ENCODE results near the gene WDR46. TPM values are rescaled to one million over a fixed set of nuclear protein-coding genes. Genes with fewer than 3 reads are reported as not detected.
"Not testable (repeated sequence)": the region's sequence is repeated elsewhere in the genome, so short reads cannot be mapped to it uniquely, and the experiment has no call there.

Gene WDR46
- total and polyA plus RNA-seq, 4 experiments from 2014 or later, result 60.8 to 88.9 (median 66.0) TPM

GRCh38 chr6:33271117-33271467, 17.9 kb downstream of the WDR46 start:
- H3K36me3 ChIP-seq (ENCODE audit: insufficient read depth, low read length), result peaks cover 60% of the 10 kb centered on the region
- H3K4me3 ChIP-seq (ENCODE audit: low read length in 2 of 2), result peak overlapping the region; percentile 75 to 90
- POLR2A ChIA-PET (ENCODE audit: partially characterized antibody), result interaction anchor here (0.8 to 5.4 kb wide), 33 partner anchors 9 to 1299 kb away, joined by 3 to 116 read pairs (median 8); partner anchors contain the start of genes BAK1, BRD2, CUTA and DXO

DNA sequence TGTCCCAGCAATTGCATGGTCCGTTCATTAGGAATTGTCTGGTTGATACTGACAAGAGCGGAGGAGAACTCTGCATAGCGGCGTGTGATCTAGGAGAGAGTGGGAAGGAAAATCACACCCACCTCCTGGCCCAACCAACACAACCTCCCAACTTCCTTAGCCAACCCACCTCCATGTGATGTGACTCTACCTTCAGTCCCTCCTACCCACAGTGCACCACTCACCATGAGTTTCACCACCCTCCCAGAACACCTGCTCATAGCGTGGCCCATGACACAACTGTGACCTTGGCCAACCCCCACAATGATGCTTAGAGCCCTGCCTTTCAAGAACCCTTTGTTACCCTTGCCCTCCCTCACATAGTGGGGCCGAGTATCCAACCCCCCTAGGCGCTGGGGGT, 25.0 kb downstream of the WDR46 start:
- Histone ChIP-seq H3K9me3 (ENCODE audit: control insufficient read depth in 1 of 2, low read length in 2 of 2) (no peaks in the 10 kb centered on the region), H3K27ac (ENCODE audit: low read depth, low read length) (no peak overlapping the region), H3K27me3 (ENCODE audit: insufficient read depth, low read length) (no peaks in the 10 kb centered on the region), H3K4me1 (ENCODE audit: insufficient read depth, low read length) (no peaks in the 10 kb centered on the region), H3K4me3 (ENCODE audit: low read length in 2 of 2) (no peak overlapping the region), H3K36me3 (ENCODE audit: insufficient read depth, low read length) (peaks cover 62% of the 10 kb centered on the region)
- Mint-ChIP-seq H3K4me3 (peak overlapping the region in 1 of 8 donors; percentile 25), H3K4me1 (peaks cover 0 to 9% (median under 1%) of the 10 kb centered on the region in 4 donors), H3K9me3 (no peaks in the 10 kb centered on the region), H3K36me3 (peaks cover 59 to 75% of the 10 kb centered on the region in 2 donors), H3K27ac (peak overlapping the region in 2 of 7 donors; percentile 53 to 81), H3K27me3 (no peaks in the 10 kb centered on the region)
- intact Hi-C loops (cut with micrococcal nuclease), result no loop called here
- ChIA-PET POLR2A (ENCODE audit: partially characterized antibody) (interaction anchor here (0.6 to 0.8 kb wide), 2 partner anchors 18 to 103 kb away, joined by 3 read pairs; no protein-coding TSS in a partner anchor), CTCF (ENCODE audit: partially characterized antibody) (no interaction called here)
- DNase-seq, result no peak

More at GRCh38 chr6:33271117-33271467, 17.9 kb downstream of the WDR46 start:
- intact Hi-C loops (cut with micrococcal nuclease), result loop anchor here (1.0 to 10.0 kb wide), 9 partner anchors 18 to 1296 kb away; partner anchors contain the start of genes CUTA, DXO, KIFC1 and PFDN6
- Histone ChIP-seq H3K27ac (ENCODE audit: low read depth, low read length) (peak overlapping the region; percentile 85), H3K9me3 (ENCODE audit: control insufficient read depth in 1 of 2, low read length in 2 of 2) (no peaks in the 10 kb centered on the region), H3K4me1 (ENCODE audit: insufficient read depth, low read length) (peaks cover 57% of the 10 kb centered on the region), H3K27me3 (ENCODE audit: insufficient read depth, low read length) (no peaks in the 10 kb centered on the region)
- no peaks in the 10 kb centered on the region for H3K27me3 Mint-ChIP-seq
- peaks cover 37 to 72% (median 55%) of the 10 kb centered on the region in 4 donors for H3K4me1 Mint-ChIP-seq
- peaks cover 0 to 5% (median 0%) of the 10 kb centered on the region in 8 donors for H3K9me3 Mint-ChIP-seq
- CTCF ChIA-PET (ENCODE audit: partially characterized antibody), result interaction anchor here (1.0 to 4.7 kb wide), 10 partner anchors 10 to 120 kb away, joined by 3 to 35 read pairs (median 10); partner anchors contain the start of genes PFDN6, RGL2, TAPBP and WDR46
- peak overlapping the region; percentile 97 to 100 (median 99) for H3K27ac Mint-ChIP-seq
- H3K36me3 Mint-ChIP-seq, result peaks cover 46 to 82% of the 10 kb centered on the region in 2 donors
- peak overlapping the region; percentile 96 to 100 (median 98) for H3K4me3 Mint-ChIP-seq
- DNase-seq, result no peak

- POLR2A ChIA-PET (ENCODE audit: partially characterized antibody), result interaction anchor here (0.7 kb wide), 1 partner anchor 62 kb away, joined by 4 read pairs; the partner anchor contains the start of genes RXRB and SLC39A7
- H3K27ac ChIP-seq (ENCODE audit: low read depth, low read length); H3K4me3 ChIP-seq (ENCODE audit: low read length in 2 of 2); H3K27ac Mint-ChIP-seq; H3K27me3 Mint-ChIP-seq; H3K4me1 ChIP-seq (ENCODE audit: insufficient read depth, low read length); H3K27me3 ChIP-seq (ENCODE audit: insufficient read depth, low read length); H3K4me3 Mint-ChIP-seq; H3K4me1 Mint-ChIP-seq; H3K9me3 Mint-ChIP-seq; intact Hi-C loops (cut with micrococcal nuclease); H3K9me3 ChIP-seq (ENCODE audit: control insufficient read depth in 1 of 2, low read length in 2 of 2); DNase-seq: not testable (repeated sequence)
- CTCF ChIA-PET (ENCODE audit: partially characterized antibody), result interaction anchor here (2.9 kb wide), 1 partner anchor 9 kb away, joined by 9 read pairs; the partner anchor contains the start of genes RPS18 and VPS52
- peaks cover 47% of the 10 kb centered on the region for H3K36me3 ChIP-seq (ENCODE audit: insufficient read depth, low read length)
- H3K36me3 Mint-ChIP-seq, result peaks cover 46 to 70% of the 10 kb centered on the region in 2 donors
Observed at GRCh38 chr6:33262490-33262889, 26.5 kb downstream of the WDR46 start.

DNA sequence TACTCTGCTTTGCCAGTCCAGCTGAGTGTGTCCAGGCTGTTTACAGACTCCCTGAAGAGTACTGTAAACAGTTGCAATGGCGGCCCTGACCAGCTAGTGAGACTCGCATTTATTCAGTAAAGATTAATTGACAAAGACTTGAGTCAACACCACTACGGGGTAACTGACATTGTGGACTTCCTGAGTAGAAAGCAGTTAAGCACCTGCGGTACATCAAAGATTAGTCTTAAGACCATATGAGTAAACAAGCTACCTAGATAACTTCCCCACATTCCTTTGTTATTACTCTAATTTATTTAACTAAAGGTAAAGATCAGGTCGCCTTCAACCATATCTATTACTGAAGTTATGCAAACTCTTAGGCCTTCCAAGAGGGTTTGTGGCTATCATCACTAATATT, 30.0 kb downstream of the WDR46 start:
- POLR2A ChIA-PET (ENCODE audit: partially characterized antibody), result interaction anchor here (1.7 kb wide), 1 partner anchor 18 kb away, joined by 3 read pairs; the partner anchor contains the start of gene B3GALT4
- Histone ChIP-seq H3K27ac (ENCODE audit: low read depth, low read length) (no peak overlapping the region), H3K27me3 (ENCODE audit: insufficient read depth, low read length) (no peaks in the 10 kb centered on the region), H3K4me1 (ENCODE audit: insufficient read depth, low read length) (no peaks in the 10 kb centered on the region), H3K4me3 (ENCODE audit: low read length in 2 of 2) (no peak overlapping the region), H3K9me3 (ENCODE audit: control insufficient read depth in 1 of 2, low read length in 2 of 2) (no peaks in the 10 kb centered on the region), H3K36me3 (ENCODE audit: insufficient read depth, low read length) (peaks cover 22% of the 10 kb centered on the region)
- CTCF ChIA-PET (ENCODE audit: partially characterized antibody), result interaction anchor here (1.3 kb wide), 1 partner anchor 10 kb away, joined by 4 read pairs; no protein-coding TSS in a partner anchor
- no peak for DNase-seq
- no peaks in the 10 kb centered on the region for H3K9me3 Mint-ChIP-seq
- no peaks in the 10 kb centered on the region for H3K27me3 Mint-ChIP-seq
- no peak overlapping the region for H3K4me3 Mint-ChIP-seq
- peak overlapping the region in 1 of 7 donors; percentile 23 for H3K27ac Mint-ChIP-seq
- intact Hi-C loops (cut with micrococcal nuclease), result no loop called here
- peaks cover 24 to 42% of the 10 kb centered on the region in 2 donors for H3K36me3 Mint-ChIP-seq
- peaks cover 0 to 4% (median 0%) of the 10 kb centered on the region in 4 donors for H3K4me1 Mint-ChIP-seq

DNA sequence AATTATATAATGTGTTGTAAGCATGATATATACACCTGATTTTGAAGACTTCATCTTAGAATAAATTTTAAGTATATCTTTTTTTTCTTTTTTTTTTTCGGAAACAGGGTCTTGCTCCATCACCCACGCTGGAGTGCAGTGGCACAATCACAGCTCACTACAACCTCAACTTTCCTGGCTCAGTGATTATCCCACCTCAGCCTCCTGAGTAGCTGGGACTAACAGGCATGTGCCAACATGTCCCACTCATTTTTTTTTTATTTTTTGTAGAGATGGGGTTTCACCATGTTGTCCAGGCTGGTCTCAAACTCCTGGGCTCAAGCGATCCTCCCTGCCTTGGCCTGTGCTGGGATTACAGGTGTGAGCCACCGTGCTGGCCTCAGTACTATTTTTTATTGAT, 34.4 kb downstream of the WDR46 start:
- no peak for DNase-seq
- no peaks in the 10 kb centered on the region for H3K9me3 ChIP-seq (ENCODE audit: control insufficient read depth in 1 of 2, low read length in 2 of 2)
- H3K27me3 ChIP-seq (ENCODE audit: insufficient read depth, low read length), result no peaks in the 10 kb centered on the region
- H3K36me3 ChIP-seq (ENCODE audit: insufficient read depth, low read length), result no peaks in the 10 kb centered on the region
- no peaks in the 10 kb centered on the region for H3K9me3 Mint-ChIP-seq
- peaks cover 13 to 29% (median 17%) of the 10 kb centered on the region in 4 donors for H3K4me1 Mint-ChIP-seq
- no peaks in the 10 kb centered on the region for H3K27me3 Mint-ChIP-seq
- ChIA-PET POLR2A (ENCODE audit: partially characterized antibody) (interaction anchor here (1.1 to 1.7 kb wide), 2 partner anchors 11 to 17 kb away, joined by 4 to 9 read pairs; partner anchors contain the start of genes RPS18 and VPS52), CTCF (ENCODE audit: partially characterized antibody) (interaction anchor here (0.7 to 1.0 kb wide), 2 partner anchors 98 to 152 kb away, joined by 3 to 4 read pairs; no protein-coding TSS in a partner anchor)
- H3K4me3 ChIP-seq (ENCODE audit: low read length in 2 of 2), result no peak overlapping the region
- no peak overlapping the region for H3K27ac Mint-ChIP-seq
- intact Hi-C loops (cut with micrococcal nuclease), result no loop called here
- no peak overlapping the region for H3K27ac ChIP-seq (ENCODE audit: low read depth, low read length)
- H3K4me1 ChIP-seq (ENCODE audit: insufficient read depth, low read length), result peaks cover 13% of the 10 kb centered on the region
- peaks cover 18 to 35% of the 10 kb centered on the region in 2 donors for H3K36me3 Mint-ChIP-seq
- H3K4me3 Mint-ChIP-seq, result no peak overlapping the region

DNA sequence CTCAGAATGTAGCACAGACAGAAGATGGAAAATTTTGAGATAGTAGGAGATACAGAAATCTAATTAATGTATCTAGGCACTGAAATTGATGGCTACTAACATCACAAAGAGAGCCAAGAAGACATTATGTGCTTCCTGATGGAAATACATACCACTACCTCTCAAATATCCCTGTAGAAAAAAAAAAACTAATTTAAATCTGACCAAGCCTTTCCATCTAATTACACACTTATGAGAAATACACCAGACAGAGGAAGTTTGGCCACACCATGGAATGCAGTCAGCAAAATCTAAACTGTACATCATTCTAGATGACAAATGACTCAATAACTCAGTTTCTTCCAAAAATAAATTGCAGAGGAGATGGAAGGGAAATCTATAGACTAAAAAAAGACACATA, 36.3 kb downstream of the WDR46 start:
- Histone ChIP-seq H3K36me3 (ENCODE audit: insufficient read depth, low read length) (no peaks in the 10 kb centered on the region), H3K4me1 (ENCODE audit: insufficient read depth, low read length) (peaks cover 26% of the 10 kb centered on the region), H3K9me3 (ENCODE audit: control insufficient read depth in 1 of 2, low read length in 2 of 2) (no peaks in the 10 kb centered on the region), H3K27ac (ENCODE audit: low read depth, low read length) (no peak overlapping the region), H3K4me3 (ENCODE audit: low read length in 2 of 2) (no peak overlapping the region), H3K27me3 (ENCODE audit: insufficient read depth, low read length) (no peaks in the 10 kb centered on the region)
- no peak for DNase-seq
- Mint-ChIP-seq H3K4me1 (peaks cover 19 to 47% (median 30%) of the 10 kb centered on the region in 4 donors), H3K4me3 (no peak overlapping the region), H3K9me3 (no peaks in the 10 kb centered on the region), H3K27ac (no peak overlapping the region), H3K36me3 (peaks cover 18 to 27% of the 10 kb centered on the region in 2 donors), H3K27me3 (no peaks in the 10 kb centered on the region)
- intact Hi-C loops (cut with micrococcal nuclease), result no loop called here
- ChIA-PET CTCF (ENCODE audit: partially characterized antibody) (interaction anchor here (0.7 kb wide), 1 partner anchor 12 kb away, joined by 4 read pairs; no protein-coding TSS in a partner anchor), POLR2A (ENCODE audit: partially characterized antibody) (no interaction called here)

DNA sequence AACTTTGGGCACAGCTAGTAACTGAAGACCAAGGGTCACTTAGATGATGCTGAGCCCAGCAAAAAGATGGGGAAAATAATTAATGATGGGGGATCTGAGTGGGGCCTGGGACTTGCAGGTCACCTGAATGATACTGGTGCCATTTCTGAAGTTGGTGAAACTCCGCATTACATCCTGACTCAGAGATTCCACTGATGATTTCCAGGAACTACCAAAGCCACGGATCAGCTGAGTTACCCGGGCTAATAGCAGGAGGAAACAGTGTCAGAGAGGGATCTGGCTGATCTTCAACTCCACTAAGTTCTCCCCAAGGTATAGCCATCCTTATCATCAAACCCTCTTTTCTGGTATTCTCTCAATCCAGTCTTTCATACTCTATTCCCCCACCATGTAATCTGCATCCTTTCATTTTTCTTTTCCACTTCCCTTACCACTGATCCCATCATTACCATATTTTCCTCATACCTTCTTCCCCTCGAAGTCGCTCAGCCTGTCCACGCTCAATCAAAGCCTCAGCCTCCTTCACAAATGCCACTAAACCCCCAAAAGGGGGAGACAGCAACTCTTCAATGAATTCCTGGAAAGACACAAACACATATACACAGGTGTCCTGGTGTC, 37.5 kb downstream of the WDR46 start:
- Mint-ChIP-seq H3K4me3 (peak overlapping the region in 6 of 8 donors; percentile 14 to 67 (median 46)), H3K4me1 (peaks cover 19 to 47% (median 30%) of the 10 kb centered on the region in 4 donors), H3K27ac (peak overlapping the region in 5 of 7 donors; percentile 21 to 85 (median 72)), H3K27me3 (peaks cover 0 to 2% of the 10 kb centered on the region in 2 donors), H3K36me3 (peaks cover 18 to 26% of the 10 kb centered on the region in 2 donors), H3K9me3 (no peaks in the 10 kb centered on the region)
- POLR2A ChIA-PET (ENCODE audit: partially characterized antibody), result interaction anchor here (1.0 to 5.6 kb wide), 6 partner anchors 19 to 93 kb away, joined by 3 to 92 read pairs (median 48); partner anchors contain the start of genes B3GALT4, RING1, RPS18 and RXRB
- Histone ChIP-seq H3K4me3 (ENCODE audit: low read length in 2 of 2) (no peak overlapping the region), H3K27me3 (ENCODE audit: insufficient read depth, low read length) (no peaks in the 10 kb centered on the region), H3K4me1 (ENCODE audit: insufficient read depth, low read length) (peaks cover 26% of the 10 kb centered on the region), H3K36me3 (ENCODE audit: insufficient read depth, low read length) (no peaks in the 10 kb centered on the region), H3K9me3 (ENCODE audit: control insufficient read depth in 1 of 2, low read length in 2 of 2) (no peaks in the 10 kb centered on the region), H3K27ac (ENCODE audit: low read depth, low read length) (no peak overlapping the region)
- CTCF ChIA-PET (ENCODE audit: partially characterized antibody), result interaction anchor here (2.7 to 7.0 kb wide), 3 partner anchors 19 to 94 kb away, joined by 7 to 105 read pairs (median 35); partner anchors contain the start of genes RPS18 and VPS52
- intact Hi-C loops (cut with micrococcal nuclease), result no loop called here
- DNase-seq, result no peak

All from CD4-positive, alpha-beta memory T cell (primary cell).